K562 (cell line): Measurements from ENCODE around the gene DYSF. TPM values are rescaled to one million over a fixed set of nuclear protein-coding genes. Genes with fewer than 3 reads are reported as not detected.

Experiments
- ATAC-seq: fragments of 200-7000 bp; cut with Tn5 transposase; 3 replicates; pipeline ENCODE4 v1.9.1; 2020; ENCODE audit warnings: moderate library complexity
- BruUV-seq: library from RNA; stranded (reverse); fragments of 400-500 nt; replicated peaks from 2 replicates; lab custom pipeline; 2021; lab: Mats Ljungman, UMichigan
- CTCF ChIA-PET: fragments of 300-600 bp; formaldehyde crosslinking; extraction: SDS; loops from one replicate; lab custom pipeline; 2021; ENCODE audit warnings: low intra/inter-chr PET ratio; lab: Yijun Ruan, JAX
- POLR2A ChIA-PET: fragments of 300-600, 350-650 bp; sonication (Branson Sonifier 250); formaldehyde crosslinking; extraction: SDS; loops from one replicate; lab custom pipeline; 2021; ENCODE audit warnings: antibody characterized with exemption, inconsistent platforms; lab: Yijun Ruan, JAX
- DNase-seq, 4 experiments: peaks; one replicate each; pipeline versions ENCODE4 v3.0.0 to v3.0.0-alpha.2; 2011 to 2018; ENCODE audit warnings: low spot score in 3 of 4, mixed read lengths in 3 of 4; ENCODE audit errors: extremely low read depth in 1 of 4
- FAIRE-seq: peaks from 2 replicates; lab custom pipeline; 2011; peaks lifted over from hg19 to GRCh38; lab: Jason Lieb, UNC
- H2AFZ ChIP-seq: 2 replicates; pipeline ENCODE4 v1.6.0; 2011; ENCODE audit warnings: low read depth, low read length, control low read depth, inconsistent platforms
- H3K27ac ChIP-seq: fragments of 200-600 bp; 3 replicates; pipeline ENCODE4 v1.8.0; 2011; ENCODE audit warnings: low read depth, mild to moderate bottlenecking, control low read depth, inconsistent platforms, low read length, moderate library complexity, mixed read lengths; ENCODE audit errors: extremely low read depth
- H3K27me3 ChIP-seq, 2 experiments: fragments of 300-600 bp in 1 of 2; 2 replicates in 1 of 2; 3 replicates in 1 of 2; pipeline versions ENCODE4 v1.6.0 to v1.8.0; 2011; ENCODE audit warnings: inconsistent platforms in 2 of 2, low read length in 2 of 2, mild to moderate bottlenecking in 1 of 2, mixed read lengths in 1 of 2, moderate library complexity in 1 of 2; ENCODE audit not compliant: control insufficient read depth in 2 of 2, insufficient read depth in 2 of 2
- H3K36me3 ChIP-seq: fragments of 300-600 bp; 3 replicates; pipeline ENCODE4 v1.8.0; 2011; ENCODE audit warnings: mild to moderate bottlenecking, low read length, inconsistent platforms; ENCODE audit not compliant: control insufficient read depth, insufficient read depth
- H3K4me1 ChIP-seq, 2 experiments: fragments of 200-600 bp in 1 of 2; replicated peaks in 1 of 2; 2 replicates in 1 of 2; 3 replicates in 1 of 2; pipeline versions ENCODE4 v1.5.1 to v1.8.0; 2011; ENCODE audit warnings: inconsistent platforms in 2 of 2, low read length in 2 of 2, mild to moderate bottlenecking in 1 of 2, mixed read lengths in 1 of 2, moderate library complexity in 1 of 2; ENCODE audit not compliant: control insufficient read depth in 2 of 2, insufficient read depth in 2 of 2
- H3K4me2 ChIP-seq: 2 replicates; pipeline ENCODE4 v1.6.1; 2011; ENCODE audit warnings: low read length, control low read depth, inconsistent platforms, mixed read lengths; ENCODE audit not compliant: insufficient read depth
- H3K4me3 ChIP-seq: fragments of 200-600 bp; sonication (generic), shearing (Covaris generic); 2 replicates; pipeline ENCODE4 v1.5.1; 2016; ENCODE audit warnings: control low read depth, inconsistent platforms
- H3K79me2 ChIP-seq: fragments of 200-600 bp; 3 replicates; pipeline ENCODE4 v1.8.0; 2011; ENCODE audit warnings: low read length, inconsistent platforms; ENCODE audit not compliant: control insufficient read depth, insufficient read depth
- H3K9ac ChIP-seq, 2 experiments: 2 replicates each; pipeline versions ENCODE4 v1.6.0 to v1.6.1; 2011; ENCODE audit warnings: low read depth in 2 of 2, low read length in 2 of 2, control low read depth in 1 of 2, inconsistent platforms in 1 of 2, mild to moderate bottlenecking in 1 of 2, mixed read lengths in 1 of 2; ENCODE audit not compliant: insufficient read depth in 1 of 2
- H3K9me1 ChIP-seq: one replicate; pipeline ENCODE4 v1.6.0; 2011; ENCODE audit warnings: inconsistent platforms, mild to moderate bottlenecking, low read length, moderate library complexity; ENCODE audit not compliant: control insufficient read depth, insufficient read depth
- H3K9me3 ChIP-seq: replicated peaks from 2 replicates; pipeline ENCODE4 v1.5.1; 2011; ENCODE audit warnings: low read depth, low read length, inconsistent platforms; ENCODE audit not compliant: control insufficient read depth, insufficient read depth
- H4K20me1 ChIP-seq: replicated peaks from 2 replicates; pipeline ENCODE4 v1.6.1; 2011; ENCODE audit warnings: low read length, inconsistent platforms, mixed read lengths; ENCODE audit not compliant: control insufficient read depth, insufficient read depth
- BCOR ChIP-seq: fragments of 450-650 bp; IDR thresholded peaks from 2 replicates; pipeline ENCODE4 v1.6.1; 2016
- CCNT2 ChIP-seq: IDR thresholded peaks from 2 replicates; pipeline ENCODE4 v1.6.1; 2011; ENCODE audit warnings: borderline replicate concordance, low read depth, mild to moderate bottlenecking, moderate library complexity, mixed read lengths, low read length; ENCODE audit not compliant: insufficient read length; ENCODE audit errors: extremely low read depth
- CREB3L1 ChIP-seq: fragments of 450-650 bp; IDR thresholded peaks from 2 replicates; pipeline ENCODE4 v1.6.1; 2014; ENCODE audit warnings: low read depth, mild to moderate bottlenecking, moderate library complexity, borderline replicate concordance
- EZH2 ChIP-seq: IDR thresholded peaks from 2 replicates; pipeline ENCODE4 v1.6.1; 2012; ENCODE audit warnings: low read depth, mild to moderate bottlenecking, inconsistent platforms, low read length, borderline replicate concordance
- GTF2E2 ChIP-seq: fragments of 200-800 bp; sonication (Bioruptor generic); IDR thresholded peaks from 2 replicates; pipeline ENCODE4 v1.6.1; 2016; ENCODE audit warnings: missing genetic modification characterization, missing compliant biosample characterization
- KDM4B ChIP-seq, 2 experiments: fragments of 450-650 bp in 1 of 2; sonication (generic) in 1 of 2; IDR thresholded peaks; 2 replicates each; pipeline ENCODE4 v1.6.1; 2016 to 2017; ENCODE audit warnings: borderline replicate concordance in 2 of 2, antibody characterized with exemption in 1 of 2, low read depth in 1 of 2, mild to moderate bottlenecking in 1 of 2
- KDM5B ChIP-seq: fragments of 200-600 bp; sonication (generic); IDR thresholded peaks from 2 replicates; pipeline ENCODE4 v1.6.1; 2012; ENCODE audit warnings: low read depth, mild to moderate bottlenecking, moderate library complexity, low read length, control low read depth, inconsistent platforms; ENCODE audit not compliant: insufficient replicate concordance
- L3MBTL2 ChIP-seq: fragments of 450-650 bp; IDR thresholded peaks from 2 replicates; pipeline ENCODE4 v1.6.1; 2016; ENCODE audit warnings: mild to moderate bottlenecking, moderate library complexity
- NEUROD1 ChIP-seq: fragments of 150-350 bp; IDR thresholded peaks from 2 replicates; pipeline ENCODE4 v1.6.1; 2014; ENCODE audit warnings: borderline replicate concordance, low read length, low read depth; ENCODE audit not compliant: partially characterized antibody
- NR2F6 ChIP-seq: fragments of 450-650 bp; formaldehyde crosslinking; IDR thresholded peaks from 2 replicates; pipeline ENCODE4 v1.4.0; 2020; ENCODE audit warnings: mild to moderate bottlenecking
- SNIP1 ChIP-seq: fragments of 450-650 bp; IDR thresholded peaks from 2 replicates; pipeline ENCODE4 v1.7.1; 2017; ENCODE audit warnings: low read depth, mild to moderate bottlenecking
- TAF15 ChIP-seq: fragments of 200-400 bp; formaldehyde crosslinking; IDR thresholded peaks from 2 replicates; pipeline ENCODE4 v1.6.1; 2017; ENCODE audit warnings: mild to moderate bottlenecking, low read depth, low read length, moderate library complexity
- TSC22D4 ChIP-seq: fragments of 450-650 bp; IDR thresholded peaks from 2 replicates; pipeline ENCODE4 v1.6.1; 2016; ENCODE audit warnings: missing genetic modification characterization, missing biosample characterization, control low read depth
- ZNF165 ChIP-seq: fragments of 250-450 bp; sonication (Bioruptor Pico); IDR thresholded peaks from 2 replicates; pipeline ENCODE4 v1.4.0; 2020; ENCODE audit warnings: borderline replicate concordance
- ZNF347 ChIP-seq: fragments of 450-650 bp; formaldehyde crosslinking; IDR thresholded peaks from 2 replicates; pipeline ENCODE4 v1.4.0; 2020; ENCODE audit warnings: low read depth, mild to moderate bottlenecking, moderate library complexity
- ZNF507 ChIP-seq: conservative IDR thresholded peaks from 2 replicates; pipeline ENCODE4 v1.6.1; 2017; ENCODE audit warnings: missing genetic modification characterization, missing compliant biosample characterization
- ZNF583 ChIP-seq: fragments of 250-450 bp; sonication (Bioruptor Pico); IDR thresholded peaks from 2 replicates; pipeline ENCODE4 v1.4.0; 2020
- WGBS: fragments of 100-300 bp; shearing (Covaris generic); methylation state at CpG from one replicate; pipeline ENCODE4 v1.1.6; 2016; ENCODE audit warnings: low coverage, mixed read lengths; ENCODE audit not compliant: insufficient coverage; ENCODE audit errors: missing lambda C conversion rate; 5-methylcytosine and 5-hydroxymethylcytosine counted together
- in situ Hi-C: fragments of 300-500 bp; cut with MboI; formaldehyde crosslinking; loops from 4 replicates; pipeline ENCODE4 v1.15.0; 2018; ENCODE audit warnings: inconsistent platforms, mixed read lengths
- intact Hi-C: fragments of 100-400 bp; cut with micrococcal nuclease; formaldehyde crosslinking; loops from 2 replicates; pipeline ENCODE4 v1.14.2; 2022
- polyA plus RNA-seq, 8 experiments: library from polyadenylated mRNA; depleted of rRNA in 4 of 8; stranded (reverse) in 5 of 8; unstranded in 3 of 8; fragments of >200 nt; fragmentation: Nextera tagmentation in 2 of 8; fragmentation: Illumina TruSeq in 1 of 8; extraction: Ambion mirVana in 2 of 8; extraction: Trizol in 1 of 8; gene quantifications; 2 replicates each; pipeline versions ENCODE4 v1.2.1 to v1.2.3, GENCODE V29; 2011 to 2014; ENCODE audit warnings: inconsistent platforms in 1 of 8, missing spikeins in 1 of 8
- total RNA-seq, 7 experiments: library from RNA; depleted of rRNA in 6 of 7; stranded (reverse); fragments of >200 nt in 6 of 7; fragmentation: Illumina TruSeq in 2 of 7; extraction: Trizol in 2 of 7; gene quantifications; 2 replicates each; pipeline versions ENCODE4 v1.2.1 to v1.2.3, GENCODE V29; 2011 to 2021; ENCODE audit warnings: low replicate concordance in 1 of 7

Gene DYSF
- total and polyA plus RNA-seq, 9 of the 15 experiments (the other 6 are each of a cell fraction or from before 2014, with no cell fraction given), result 0.01 to 0.80 (median 0.29) TPM

DNA sequence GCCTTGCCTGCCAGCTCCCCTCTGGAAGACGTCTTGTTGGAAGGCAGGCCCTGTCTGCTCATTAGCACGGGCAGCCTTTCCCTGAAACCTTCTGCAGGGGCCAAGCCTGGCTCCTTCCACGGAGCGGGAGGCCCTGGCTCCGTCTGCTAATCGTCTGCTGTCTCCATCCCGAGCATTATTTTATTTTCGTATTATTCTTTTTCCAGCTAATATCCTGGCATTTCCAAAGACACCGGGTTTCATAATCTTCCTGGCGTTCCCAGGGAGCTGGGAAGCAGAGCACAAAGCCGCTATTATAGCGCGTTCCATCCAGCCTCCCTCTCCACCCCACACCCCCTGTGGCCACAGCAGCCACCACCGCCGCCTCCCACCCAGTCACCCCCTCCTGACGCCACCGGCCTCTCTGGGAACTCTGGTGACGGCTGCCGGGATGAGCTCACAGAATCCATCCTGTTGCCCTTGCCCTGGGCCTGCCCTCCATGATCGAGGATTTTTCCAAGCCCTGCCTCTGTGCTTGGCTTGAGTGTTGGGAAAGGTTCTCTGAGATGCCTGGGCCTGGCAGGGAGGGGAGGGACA, 125.5 kb downstream of the DYSF start (continued):
- no peak for TF ChIP-seq ZNF507
- TF ChIP-seq ZNF583, result no peak
- no peak for TF ChIP-seq KDM4B (IDR thresholded peaks at IDR 0.05; ENCODE audit: borderline replicate concordance in 2 of 2, low read depth in 1 of 2)
- TF ChIP-seq NEUROD1, result no peak

GRCh38 chr2:71581026-71581425, 127.7 kb downstream of the DYSF start:
- no peaks in the 10 kb centered on the region for H3K4me1 ChIP-seq
- no peak for FAIRE-seq
- intact Hi-C loops, result no loop called here
- no peaks in the 10 kb centered on the region for H3K36me3 ChIP-seq
- no peaks in the 10 kb centered on the region for H3K9me3 ChIP-seq
- H3K4me3 ChIP-seq, result no peak overlapping the region
- BruUV-seq, result no TSS peak
- H3K27me3 ChIP-seq, result peaks cover 0 to 61% of the 10 kb centered on the region in 2 experiments; a peak in 3 of 5 replicates
- 4% methylated on average over 10 of the region's 10 CpGs for WGBS
- H2AFZ ChIP-seq, result no peak overlapping the region
- no peak overlapping the region for H3K27ac ChIP-seq
- POLR2A ChIA-PET, result no interaction called here
- H4K20me1 ChIP-seq, result peaks cover 10% of the 10 kb centered on the region; the same call in 1 of the 2 replicates
- 0 out of 4 replicates have a peak overlapping the region, but pooled peaks of 1 of the 2 experiments have one; percentile 35 for H3K9ac ChIP-seq
- H3K79me2 ChIP-seq, result no peaks in the 10 kb centered on the region
- in situ Hi-C loops, result no loop called here
- CTCF ChIA-PET, result no interaction called here
- no peak overlapping the region for H3K4me2 ChIP-seq
- no peak for DNase-seq
- no peak for ATAC-seq
- TF ChIP-seq EZH2, result no peak
- no peak for TF ChIP-seq KDM5B
- TF ChIP-seq ZNF347, result no peak
- no peak for TF ChIP-seq GTF2E2 (tag)
- TF ChIP-seq CCNT2, result no peak
- TF ChIP-seq CREB3L1, result no peak
- no peak for TF ChIP-seq L3MBTL2
- no peak for TF ChIP-seq BCOR
- TF ChIP-seq TSC22D4 (tag), result no peak
- no peak for TF ChIP-seq SNIP1
- TF ChIP-seq TAF15, result no peak
- TF ChIP-seq ZNF165 (CRISPR knock-in tag), result no peak
- TF ChIP-seq NR2F6 (CRISPR knock-in tag), result no peak
- TF ChIP-seq, all 486 proteins: peak for 0
- H3K9me1 ChIP-seq, result peaks cover 2% of the 10 kb centered on the region
